IPS-18a (cell line): ENCODE data around the gene ASF1A.
"Not testable (repeated sequence)": the region's sequence is repeated elsewhere in the genome, so short reads cannot be mapped to it uniquely, and the experiment has no call there.

ENCODE experiments used
- H3K27ac ChIP-seq: one replicate; pipeline ENCODE4 v1.5.1; 2013; ENCODE audit warnings: low read length
- H3K27me3 ChIP-seq: one replicate; pipeline ENCODE4 v1.6.1; 2013; ENCODE audit warnings: mild to moderate bottlenecking, low read length; ENCODE audit not compliant: control insufficient read depth, insufficient read depth
- H3K36me3 ChIP-seq: one replicate; pipeline ENCODE4 v1.6.1; 2013; ENCODE audit warnings: low read depth, low read length; ENCODE audit not compliant: control insufficient read depth
- H3K4me1 ChIP-seq: one replicate; pipeline ENCODE4 v1.6.1; 2013; ENCODE audit warnings: low read depth, low read length; ENCODE audit not compliant: control insufficient read depth
- H3K4me3 ChIP-seq: one replicate; pipeline ENCODE4 v1.5.1; 2013; ENCODE audit warnings: low read length
- H3K9ac ChIP-seq: one replicate; pipeline ENCODE4 v1.6.1; 2013; ENCODE audit warnings: mild to moderate bottlenecking, low read length, moderate library complexity
- H3K9me3 ChIP-seq: one replicate; pipeline ENCODE4 v1.6.1; 2013; ENCODE audit warnings: low read depth, low read length; ENCODE audit not compliant: control insufficient read depth

The ASF1A gene

DNA sequence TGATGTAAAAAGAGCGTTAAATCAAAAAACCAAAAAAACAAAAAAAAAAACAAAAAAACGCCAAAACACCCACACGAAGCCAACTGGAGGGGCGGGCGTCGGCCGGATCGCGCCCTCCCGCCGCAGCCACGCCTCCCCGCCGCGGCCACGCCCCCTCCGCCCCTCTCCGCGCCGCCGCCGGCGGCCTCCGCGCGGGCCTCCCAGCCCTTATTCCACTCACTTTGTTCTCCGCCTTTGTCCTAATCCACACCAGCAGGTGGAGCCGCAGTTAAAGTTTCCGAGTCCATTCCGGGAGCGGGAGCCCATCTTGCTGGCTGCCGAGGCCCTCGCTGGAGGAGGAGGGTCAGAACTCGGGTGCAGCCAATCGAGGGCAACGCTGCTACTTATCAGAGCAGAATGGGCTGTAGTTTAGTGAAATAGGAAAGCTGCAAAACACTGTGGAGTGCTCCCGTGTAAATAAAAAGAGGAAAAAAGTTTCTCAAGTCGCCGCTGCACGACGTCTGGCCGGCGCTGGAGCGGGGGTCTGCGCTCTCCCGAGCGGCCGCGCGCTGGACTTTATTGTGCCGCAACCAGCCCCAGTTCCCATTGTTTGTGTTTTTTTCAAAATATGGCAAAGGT, at the start of gene ASF1A:
ASF1A (plus strand) TSS at position 346 of the 618 bp plus-strand sequence; CDS start at position 608, 262 bp downstream.
- Histone ChIP-seq H3K4me3 (peak within 1 kb of the TSS; percentile 94), H3K27me3 (no peaks in the 10 kb centered on the region), H3K9me3 (no peaks in the 10 kb centered on the region), H3K27ac (peak within 1 kb of the TSS; percentile 78), H3K4me1 (peaks cover 27% of the 10 kb centered on the region), H3K9ac (peak within 1 kb of the TSS; percentile 90), H3K36me3 (no peaks in the 10 kb centered on the region)

- Histone ChIP-seq H3K27ac (no peak overlapping the region), H3K36me3 (no peaks in the 10 kb centered on the region), H3K4me1 (no peaks in the 10 kb centered on the region), H3K9me3 (no peaks in the 10 kb centered on the region), H3K4me3 (no peak overlapping the region), H3K9ac (no peak overlapping the region), H3K27me3 (no peaks in the 10 kb centered on the region)
These were observed 49.0 kb upstream of the ASF1A start for GRCh38 chr6:118844915-118845314.

GRCh38 chr6:118853408-118853807, 40.5 kb upstream of the ASF1A start:
- Histone ChIP-seq H3K9ac (no peak overlapping the region), H3K4me1 (no peaks in the 10 kb centered on the region), H3K36me3 (no peaks in the 10 kb centered on the region), H3K9me3 (no peaks in the 10 kb centered on the region), H3K27me3 (no peaks in the 10 kb centered on the region), H3K27ac (no peak overlapping the region), H3K4me3 (no peak overlapping the region)

DNA sequence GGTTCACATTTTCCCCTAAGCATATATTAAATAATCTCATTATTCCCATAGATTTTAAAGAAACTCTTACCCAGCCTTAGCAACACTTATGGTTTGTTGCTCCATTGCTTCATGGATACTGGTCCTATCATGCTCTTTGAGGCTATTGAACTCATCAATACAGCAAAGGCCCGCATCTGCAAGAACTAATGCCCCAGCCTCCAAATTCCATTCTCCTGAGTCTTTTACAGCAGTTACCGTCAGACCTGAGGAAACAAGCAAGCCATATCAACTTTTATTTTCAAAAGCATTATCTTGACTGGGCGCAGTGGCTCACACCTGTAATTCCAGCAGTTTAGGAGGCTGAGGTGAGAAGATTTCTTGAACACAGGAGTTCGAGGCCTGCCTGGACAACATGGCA, 37.7 kb upstream of the ASF1A start:
- Histone ChIP-seq H3K4me1 (peaks cover 3% of the 10 kb centered on the region), H3K4me3 (no peak overlapping the region), H3K36me3 (no peaks in the 10 kb centered on the region), H3K27me3 (no peaks in the 10 kb centered on the region), H3K9ac (no peak overlapping the region), H3K9me3 (no peaks in the 10 kb centered on the region), H3K27ac (no peak overlapping the region)

DNA sequence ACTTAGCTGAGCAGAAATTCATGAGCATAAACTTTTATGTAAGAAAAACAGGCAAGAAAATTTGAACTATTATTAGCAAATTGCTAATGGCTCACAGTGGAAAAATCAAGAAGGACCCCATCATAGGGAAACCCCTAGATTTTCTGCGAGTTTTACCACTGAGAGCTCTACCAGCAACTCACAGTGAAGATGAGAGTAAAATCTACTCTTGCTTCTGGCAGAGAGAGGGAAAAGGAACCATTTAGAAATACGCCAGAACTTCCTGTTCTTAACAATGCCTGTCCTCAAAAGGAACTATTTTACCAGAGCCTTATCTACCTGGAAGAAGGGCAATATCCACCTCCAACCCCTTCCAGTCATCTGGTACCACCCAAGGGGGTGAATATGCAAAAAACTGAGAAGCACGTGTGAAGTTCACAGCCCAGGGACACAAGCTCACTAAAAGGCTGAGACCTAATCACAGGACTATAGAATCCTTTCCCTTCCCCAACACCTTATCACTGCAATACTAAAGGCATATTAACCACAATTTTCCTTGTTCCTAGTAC, 34.4 kb upstream of the ASF1A start:
- Histone ChIP-seq H3K27me3 (no peaks in the 10 kb centered on the region), H3K9me3 (no peaks in the 10 kb centered on the region), H3K4me1 (peaks cover 3% of the 10 kb centered on the region), H3K4me3 (no peak overlapping the region), H3K27ac (no peak overlapping the region), H3K36me3 (no peaks in the 10 kb centered on the region), H3K9ac (no peak overlapping the region)

- Histone ChIP-seq H3K9ac (no peak overlapping the region), H3K36me3 (no peaks in the 10 kb centered on the region), H3K4me3 (no peak overlapping the region), H3K4me1 (peaks cover 3% of the 10 kb centered on the region), H3K27me3 (no peaks in the 10 kb centered on the region), H3K27ac (no peak overlapping the region), H3K9me3 (no peaks in the 10 kb centered on the region)
These were observed 33.6 kb upstream of the ASF1A start for GRCh38 chr6:118860363-118860762.

- Histone ChIP-seq H3K27ac (no peak overlapping the region), H3K9me3 (no peaks in the 10 kb centered on the region), H3K9ac (no peak overlapping the region), H3K4me1 (peaks cover 3% of the 10 kb centered on the region), H3K27me3 (no peaks in the 10 kb centered on the region), H3K4me3 (no peak overlapping the region), H3K36me3 (no peaks in the 10 kb centered on the region)
These were observed 33.1 kb upstream of the ASF1A start for GRCh38 chr6:118860880-118861279.

DNA sequence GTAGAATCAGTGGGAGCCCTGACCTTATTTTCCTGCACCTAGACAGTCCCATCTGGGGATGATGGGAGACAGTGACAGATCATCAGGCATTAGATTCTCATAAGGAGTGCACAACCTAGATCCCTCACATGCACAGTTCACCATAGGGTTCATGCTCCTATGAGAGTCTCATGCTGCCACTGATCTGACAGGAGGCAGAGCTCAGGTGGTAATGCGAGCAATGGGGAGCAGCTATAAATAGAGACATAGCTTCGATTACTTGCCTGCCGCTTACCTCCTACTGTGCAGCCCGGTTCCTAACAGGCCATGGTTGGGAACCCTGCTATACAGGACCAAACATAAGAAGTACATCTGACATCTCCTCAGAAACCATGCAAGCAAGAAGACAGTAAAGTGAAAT, 31.5 kb upstream of the ASF1A start:
- H3K9ac ChIP-seq: no peak overlapping the region
- no peak overlapping the region for H3K4me3 ChIP-seq
- H3K36me3 ChIP-seq: no peaks in the 10 kb centered on the region
- H3K27ac ChIP-seq: no peak overlapping the region
- no peaks in the 10 kb centered on the region for H3K9me3 ChIP-seq
- H3K4me1 ChIP-seq: peaks cover 3% of the 10 kb centered on the region
- H3K27me3 ChIP-seq: no peaks in the 10 kb centered on the region

- H3K27ac ChIP-seq: no peak overlapping the region
- H3K4me3 ChIP-seq: no peak overlapping the region
These were observed 29.4 kb upstream of the ASF1A start for GRCh38 chr6:118864341-118865099.

GRCh38 chr6:118865100-118865391, 28.9 kb upstream of the ASF1A start:
- H3K9ac ChIP-seq: no peak overlapping the region
- no peak overlapping the region for H3K4me3 ChIP-seq

More at GRCh38 chr6:118864341-118865099, 29.4 kb upstream of the ASF1A start:
- Histone ChIP-seq H3K4me1 (peaks cover 3% of the 10 kb centered on the region), H3K9me3 (no peaks in the 10 kb centered on the region), H3K27me3 (no peaks in the 10 kb centered on the region), H3K9ac (no peak overlapping the region), H3K36me3 (no peaks in the 10 kb centered on the region)

DNA sequence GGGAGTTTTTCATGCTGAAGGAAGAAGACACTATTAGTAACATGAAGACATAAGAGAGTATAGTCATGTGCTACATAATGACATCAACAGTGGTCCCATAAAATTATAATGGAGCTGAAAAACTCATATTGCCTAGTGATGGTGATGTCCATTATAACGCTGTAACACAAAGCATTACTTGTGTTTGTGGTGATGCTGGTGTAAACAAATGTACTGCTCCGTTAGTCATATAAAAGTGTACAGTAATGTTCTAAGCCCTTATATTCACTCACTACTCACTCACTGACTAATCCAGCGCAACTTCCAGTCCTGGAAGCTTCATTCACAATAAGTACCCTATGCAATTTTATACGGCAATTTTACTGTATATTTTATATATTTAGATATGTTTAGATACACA, 26.8 kb upstream of the ASF1A start:
- Histone ChIP-seq H3K27me3 (no peaks in the 10 kb centered on the region), H3K36me3 (no peaks in the 10 kb centered on the region), H3K27ac (no peak overlapping the region), H3K9me3 (no peaks in the 10 kb centered on the region), H3K9ac (no peak overlapping the region), H3K4me3 (no peak overlapping the region), H3K4me1 (no peaks in the 10 kb centered on the region)

More at GRCh38 chr6:118865100-118865391, 28.9 kb upstream of the ASF1A start:
- H3K4me1 ChIP-seq: no peaks in the 10 kb centered on the region
- no peak overlapping the region for H3K27ac ChIP-seq
- no peaks in the 10 kb centered on the region for H3K9me3 ChIP-seq
- H3K36me3 ChIP-seq: no peaks in the 10 kb centered on the region
- H3K27me3 ChIP-seq: no peaks in the 10 kb centered on the region

DNA sequence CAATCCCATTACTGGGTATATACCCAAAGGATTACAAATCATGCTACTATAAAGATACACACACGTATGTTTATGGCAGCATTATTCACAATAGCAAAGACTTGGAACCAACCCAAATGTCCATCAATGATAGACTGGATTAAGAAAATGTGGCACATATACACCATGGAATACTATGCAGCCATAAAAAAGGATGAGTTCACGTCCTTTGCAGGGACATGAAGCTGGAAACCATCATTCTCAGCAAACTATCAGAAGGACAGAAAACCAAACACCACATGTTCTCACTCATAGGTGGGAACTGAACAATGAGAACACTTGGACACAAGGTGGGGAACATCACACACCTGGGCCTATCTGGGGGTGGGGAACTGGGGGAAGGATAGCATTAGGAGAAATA, 25.1 kb upstream of the ASF1A start:
- not testable (repeated sequence) for H3K27me3 ChIP-seq, H3K9ac ChIP-seq, H3K9me3 ChIP-seq, H3K36me3 ChIP-seq, H3K27ac ChIP-seq, H3K4me1 ChIP-seq, H3K4me3 ChIP-seq
